Measurements from ENCODE around the gene USP20. TPM values are rescaled to one million over a fixed set of nuclear protein-coding genes. Genes with fewer than 3 reads are reported as not detected.

USP20 gene
- total RNA-seq, 2 experiments from 2014 or later = 14.4 to 24.1 TPM

GRCh38 chr9:129815278-129815677 lies 20.0 kb upstream of the USP20 start:
- Histone ChIP-seq H3K36me3 (ENCODE audit: insufficient read depth, low read length) (peaks cover 80% of the 10 kb centered on the region), H3K27ac (ENCODE audit: low read depth, low read length, poor library complexity, severe bottlenecking) (no peak overlapping the region), H2AFZ (ENCODE audit: low read length) (no peak overlapping the region), H3K9me3 (ENCODE audit: low read length) (no peaks in the 10 kb centered on the region), H3K9me2 (ENCODE audit: insufficient read depth, low read length) (no peaks in the 10 kb centered on the region), H4K20me1 (ENCODE audit: insufficient read depth, low read length) (no peaks in the 10 kb centered on the region), H3K79me2 (ENCODE audit: insufficient read depth, low read depth, low read length) (no peaks in the 10 kb centered on the region), H3K4me2 (ENCODE audit: low read length) (no peak overlapping the region), H3K4me1 (ENCODE audit: insufficient read depth, low read length, poor library complexity, severe bottlenecking) (no peaks in the 10 kb centered on the region), H3K4me3 (ENCODE audit: low read depth, low read length, poor library complexity, severe bottlenecking) (no peak overlapping the region)
- CTCF ChIA-PET (ENCODE audit: unreplicated experiment) = no interaction called here
- POLR2A ChIA-PET = no interaction called here
- no TSS peak for BruUV-seq (replicated peaks)
- DNase-seq (ENCODE audit: low spot score) = no peak
- intact Hi-C loops (cut with micrococcal nuclease; ENCODE audit: unreplicated experiment) = no loop called here
- TF ChIP-seq CTCF (conservative IDR thresholded peaks at IDR 0.05; ENCODE audit: low read length) (no peak), EZH2phosphoT487 (IDR thresholded peaks at IDR 0.05; ENCODE audit: borderline replicate concordance, low read depth, low read length) (no peak)

GRCh38 chr9:129816501-129817435 lies 18.5 kb upstream of the USP20 start:
- TF ChIP-seq CTCF (conservative IDR thresholded peaks at IDR 0.05; ENCODE audit: low read length) (no peak), EZH2phosphoT487 (IDR thresholded peaks at IDR 0.05; ENCODE audit: borderline replicate concordance, low read depth, low read length) (no peak)
- intact Hi-C loops (cut with micrococcal nuclease; ENCODE audit: unreplicated experiment) = no loop called here

More at GRCh38 chr9:129816501-129817435, 18.5 kb upstream of the USP20 start:
- Histone ChIP-seq H2AFZ (ENCODE audit: low read length) (no peak overlapping the region), H3K4me1 (ENCODE audit: insufficient read depth, low read length, poor library complexity, severe bottlenecking) (no peaks in the 10 kb centered on the region), H3K4me2 (ENCODE audit: low read length) (no peak overlapping the region), H4K20me1 (ENCODE audit: insufficient read depth, low read length) (no peaks in the 10 kb centered on the region), H3K27ac (ENCODE audit: low read depth, low read length, poor library complexity, severe bottlenecking) (no peak overlapping the region), H3K79me2 (ENCODE audit: insufficient read depth, low read depth, low read length) (peaks cover 4% of the 10 kb centered on the region; the same call in 1 of the 2 replicates), H3K9me3 (ENCODE audit: low read length) (no peaks in the 10 kb centered on the region), H3K4me3 (ENCODE audit: low read depth, low read length, poor library complexity, severe bottlenecking) (no peak overlapping the region), H3K36me3 (ENCODE audit: insufficient read depth, low read length) (peaks cover 80% of the 10 kb centered on the region), H3K9me2 (ENCODE audit: insufficient read depth, low read length) (no peaks in the 10 kb centered on the region)
- no peak for DNase-seq (ENCODE audit: low spot score)
- POLR2A ChIA-PET = no interaction called here
- CTCF ChIA-PET (ENCODE audit: unreplicated experiment) = interaction anchor here (0.6 kb wide), 1 partner anchor 12 kb away, joined by 5 read pairs; no protein-coding TSS in a partner anchor
- BruUV-seq (replicated peaks) = no TSS peak

Data from OCI-LY7 (cell line).